Activated CD4-positive, alpha-beta T cell treated with anti-CD3 and anti-CD28 coated beads for 1 hour (primary cell): Measurements from ENCODE around the gene SRD5A1.
"Not testable (repeated sequence)": the region's sequence is repeated elsewhere in the genome, so short reads cannot be mapped to it uniquely, and the experiment has no call there.

ENCODE experiments used
- DNase-seq: peaks from one replicate; pipeline ENCODE4 v3.0.0-alpha.2; 2020

SRD5A1 gene

GRCh38 chr5:6649186-6649585 is 15.9 kb downstream of the SRD5A1 start:
- no peak for DNase-seq

DNA sequence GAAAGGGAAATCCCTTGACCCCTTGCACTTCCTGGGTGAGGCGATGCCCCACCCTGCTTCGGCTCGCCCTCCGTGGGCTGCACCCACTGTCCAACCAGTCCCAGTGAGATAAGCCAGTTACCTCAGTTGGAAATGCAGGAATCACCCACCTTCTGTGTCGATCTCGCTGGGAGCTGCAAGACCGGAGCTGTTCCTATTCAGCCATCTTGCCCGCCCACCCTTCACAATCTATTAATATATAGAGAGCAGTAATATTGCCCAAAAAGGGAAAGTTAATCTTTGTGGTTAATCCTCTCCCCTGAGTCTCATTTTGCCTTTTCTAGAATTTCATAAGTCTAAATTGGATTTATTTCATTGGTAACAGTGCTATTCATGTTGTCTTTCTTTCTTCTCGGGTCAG is 16.4 kb downstream of the SRD5A1 start:
- no peak for DNase-seq

GRCh38 chr5:6652025-6652424 is 18.8 kb downstream of the SRD5A1 start:
- DNase-seq, result no peak

DNA sequence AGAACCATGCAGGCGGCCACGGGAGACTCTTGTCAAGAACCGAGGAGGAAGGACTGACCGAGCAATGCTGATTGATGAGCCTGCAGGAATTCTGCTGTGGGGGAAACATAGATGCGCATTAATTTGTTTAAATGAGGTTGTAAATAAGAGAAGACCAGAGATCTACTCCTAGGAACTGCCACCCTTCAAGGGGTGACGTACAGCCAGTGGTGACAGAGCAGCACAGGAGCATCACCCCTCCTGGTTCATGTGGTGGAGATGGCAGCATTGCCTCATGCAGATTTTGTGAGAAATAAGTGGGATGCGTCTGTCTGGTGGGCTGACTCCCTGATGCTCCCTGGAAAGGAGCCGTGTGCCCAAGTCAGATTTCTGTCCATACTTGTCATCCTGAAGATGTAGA is 22.2 kb downstream of the SRD5A1 start:
- DNase-seq, result no peak

- no peak for DNase-seq
Observed at GRCh38 chr5:6656680-6657079, 23.4 kb downstream of the SRD5A1 start.

GRCh38 chr5:6659941-6660684 is 26.9 kb downstream of the SRD5A1 start:
- no peak for DNase-seq

DNA sequence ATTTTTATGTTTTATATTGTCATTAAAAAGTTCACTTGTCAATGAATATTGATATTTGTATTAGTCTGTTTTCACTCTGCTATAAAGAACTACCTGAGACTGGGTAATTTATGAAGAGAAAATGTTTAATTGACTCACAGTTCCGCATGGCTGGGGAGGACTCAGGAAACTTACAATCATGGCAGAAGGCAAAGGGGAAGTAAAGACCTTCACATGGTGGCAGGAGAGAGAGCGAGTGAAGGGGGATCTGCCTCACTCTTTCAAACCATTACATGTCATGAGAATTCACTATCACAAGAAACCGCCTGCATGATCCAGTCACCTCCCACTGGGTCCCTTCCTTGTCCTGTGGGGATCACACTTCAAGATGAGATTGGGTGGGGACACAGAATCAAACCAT is 27.4 kb downstream of the SRD5A1 start:
- no peak for DNase-seq

DNA sequence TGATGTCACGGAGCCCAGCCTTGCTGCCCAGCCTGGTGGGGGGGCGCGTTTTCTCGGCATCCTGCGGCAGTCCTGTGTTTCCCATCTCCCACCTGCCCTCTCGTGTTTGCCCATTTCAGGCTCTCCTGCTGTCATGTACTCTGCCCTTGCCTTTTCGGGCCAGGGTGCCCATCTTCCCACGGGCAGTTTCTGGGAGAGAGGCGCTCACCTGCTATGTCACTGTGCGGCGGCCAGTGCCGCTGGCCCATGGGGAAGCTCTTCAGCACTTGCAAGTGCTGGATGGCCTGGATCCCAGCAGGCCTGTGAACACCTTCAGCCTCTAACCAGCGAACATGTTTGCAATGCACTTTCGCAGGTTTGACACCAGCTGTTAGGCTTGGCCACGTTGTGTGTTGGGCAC is 33.5 kb downstream of the SRD5A1 start:
- DNase-seq, result no peak

DNA sequence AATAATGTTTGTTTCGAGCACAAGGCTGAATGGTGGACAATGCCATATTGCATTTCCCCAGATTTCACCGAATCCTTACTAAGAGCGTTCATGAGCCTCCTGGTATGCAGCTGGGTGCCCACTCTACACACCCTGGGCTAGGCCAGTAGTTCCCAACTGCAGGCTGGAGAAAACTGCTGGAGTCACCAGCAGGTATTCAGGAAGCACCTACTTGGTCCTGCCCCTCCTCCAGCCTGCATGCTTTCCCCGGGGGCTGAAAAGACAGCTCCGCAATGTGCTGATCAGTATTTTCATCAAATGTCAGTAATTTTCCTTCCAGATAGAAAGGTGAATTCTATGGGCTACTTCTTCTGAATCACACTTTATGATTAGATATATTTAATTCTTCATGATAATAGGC is 34.4 kb downstream of the SRD5A1 start:
- DNase-seq, result no peak

- not testable (repeated sequence) for DNase-seq
Observed at GRCh38 chr5:6668717-6669116, 35.5 kb downstream of the SRD5A1 start.

DNA sequence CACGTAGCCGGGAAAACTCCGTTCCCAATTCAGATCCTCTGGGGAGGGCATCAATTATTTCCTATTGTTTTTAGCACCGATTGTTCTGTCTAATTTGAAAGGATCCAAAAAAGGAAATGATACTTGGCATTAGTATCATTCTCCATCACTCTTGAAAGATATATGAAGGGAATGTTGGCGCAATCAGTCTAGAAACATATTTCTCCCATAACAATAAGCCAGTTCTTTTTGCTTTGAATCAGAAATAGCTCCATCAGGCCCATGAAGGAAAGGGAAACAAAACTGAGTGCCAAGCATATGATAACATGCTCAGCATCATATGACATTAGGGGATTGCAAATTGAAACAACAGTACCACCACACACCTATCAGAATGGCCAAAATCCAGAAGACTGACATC is 39.8 kb downstream of the SRD5A1 start:
- DNase-seq, result no peak

DNA sequence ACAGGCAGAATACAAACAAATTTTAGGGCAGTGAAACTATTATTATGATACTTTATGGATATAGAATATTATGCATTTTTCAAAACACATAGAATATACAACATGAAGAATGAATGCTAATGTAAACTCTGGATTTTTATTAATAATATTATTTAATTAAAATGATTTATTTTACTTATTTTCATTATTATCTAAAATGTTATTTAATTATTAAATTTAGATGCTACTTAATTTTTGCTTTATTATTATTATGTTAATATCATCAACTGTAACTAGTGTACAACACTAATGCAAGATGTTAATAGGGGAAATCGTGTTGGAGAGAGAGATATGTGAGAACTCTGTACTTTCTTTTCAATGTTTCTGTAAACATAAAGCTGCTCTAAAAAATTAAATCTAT is 40.7 kb downstream of the SRD5A1 start:
- no peak for DNase-seq

DNA sequence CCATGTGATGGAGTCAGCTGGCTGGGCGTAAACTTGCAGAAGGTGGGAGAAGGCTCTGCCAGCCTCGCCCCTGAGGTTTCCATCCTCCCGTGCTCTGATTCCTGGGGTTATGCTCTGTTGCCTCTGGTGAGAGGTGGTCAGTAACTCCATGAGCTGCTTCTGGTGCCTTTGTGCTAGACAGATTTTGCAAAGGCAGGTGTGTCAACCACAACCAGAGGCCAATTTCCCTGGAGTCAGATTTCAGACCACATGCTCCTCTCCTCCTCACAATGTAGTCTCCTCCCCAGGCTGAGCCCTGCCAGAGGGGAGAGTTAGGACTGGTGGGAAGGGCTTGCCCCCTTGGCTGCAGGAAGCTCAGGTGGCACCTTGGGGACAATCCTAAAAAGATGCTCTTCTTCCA is 41.2 kb downstream of the SRD5A1 start:
- DNase-seq, result no peak

DNA sequence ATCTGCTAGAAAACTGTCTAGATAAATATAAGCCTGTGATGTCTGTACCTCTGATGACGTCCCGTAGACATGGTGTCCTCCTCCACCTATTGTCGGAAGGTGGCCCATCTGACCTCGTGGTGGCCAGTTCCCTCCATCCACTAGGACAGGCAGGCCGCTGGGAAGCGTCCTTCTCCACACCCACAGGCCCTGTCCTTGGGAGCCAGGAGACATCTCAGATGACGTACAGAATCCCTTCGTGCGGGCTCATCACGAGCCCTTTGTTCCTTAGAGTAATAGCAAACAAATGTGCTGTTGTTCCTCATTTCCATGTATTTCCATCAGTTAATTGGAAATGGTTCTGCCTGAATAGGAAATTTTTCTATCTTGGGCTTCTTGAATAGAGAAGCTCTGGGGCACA is 41.6 kb downstream of the SRD5A1 start:
- no peak for DNase-seq

DNA sequence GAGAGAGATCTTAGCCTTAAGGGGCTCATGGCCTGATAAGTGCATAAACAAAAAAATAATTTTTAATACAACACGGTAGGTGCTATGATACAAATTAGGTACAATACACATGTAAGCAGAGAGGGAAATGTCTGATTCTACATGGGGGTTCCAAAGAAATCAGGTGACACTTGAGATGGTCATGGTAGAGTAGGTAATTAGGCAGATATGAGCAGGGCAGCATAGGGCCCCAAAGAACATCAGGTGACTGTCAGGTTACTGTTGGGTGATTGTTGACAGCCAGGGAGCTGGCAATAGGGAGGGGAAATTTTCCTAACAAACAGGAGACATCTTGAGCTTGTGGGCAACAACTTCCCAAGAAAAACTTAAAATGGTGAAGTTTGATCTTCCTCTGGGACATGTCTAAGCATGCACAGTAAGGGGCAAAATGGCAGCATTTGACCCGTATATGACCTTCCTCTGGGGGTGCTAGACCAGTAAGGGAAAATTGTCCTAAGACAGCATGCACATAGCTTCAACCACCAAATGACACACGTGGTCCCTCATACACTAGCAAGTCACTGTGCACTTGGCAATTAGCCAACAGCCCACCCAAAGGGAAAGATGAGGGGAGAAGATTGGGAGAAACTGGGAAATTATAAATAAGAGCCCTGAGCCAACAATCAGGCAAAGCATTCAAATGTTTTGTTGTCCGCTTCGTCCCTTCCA is 42.7 kb downstream of the SRD5A1 start:
- DNase-seq, result no peak

GRCh38 chr5:6676702-6677101 is 43.5 kb downstream of the SRD5A1 start:
- no peak for DNase-seq

DNA sequence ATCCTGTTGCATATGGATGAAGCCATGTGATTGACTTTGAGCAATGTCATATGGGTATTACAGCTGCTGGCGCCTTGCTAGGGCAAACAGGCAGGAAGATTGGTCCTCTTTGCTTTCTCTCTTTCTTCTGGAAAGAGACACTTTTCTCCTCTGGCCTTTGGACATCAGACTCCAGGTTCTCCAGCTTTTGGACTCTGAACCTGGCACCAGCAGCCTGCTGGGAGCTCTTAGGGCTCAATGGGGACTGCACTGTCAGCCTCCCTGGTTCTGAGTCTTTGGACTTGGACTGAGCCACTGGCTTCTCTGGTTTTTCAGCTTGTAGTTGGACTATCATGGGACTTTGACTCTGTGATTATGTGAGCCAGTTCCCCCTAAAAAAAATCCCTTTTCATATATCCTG is 45.1 kb downstream of the SRD5A1 start:
- DNase-seq, result no peak

DNA sequence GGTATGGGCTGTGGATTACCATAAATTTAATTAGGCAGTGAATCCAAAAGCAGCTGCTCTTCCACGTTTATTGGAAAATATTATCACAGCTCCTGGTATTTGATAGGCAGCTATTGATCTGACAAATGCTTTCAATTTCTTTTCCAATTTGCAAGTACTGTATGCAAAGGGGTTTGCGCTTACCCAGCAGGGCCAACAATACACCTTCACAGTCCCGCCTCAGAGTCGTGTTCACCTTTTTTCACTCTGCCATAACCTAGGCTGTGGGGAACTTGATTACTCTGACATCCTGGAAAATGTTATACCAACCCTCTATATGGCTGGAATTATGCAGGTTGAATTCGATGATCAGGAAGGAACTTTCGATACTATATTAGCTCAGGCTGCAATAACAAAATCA is 47.7 kb downstream of the SRD5A1 start:
- no peak for DNase-seq

DNA sequence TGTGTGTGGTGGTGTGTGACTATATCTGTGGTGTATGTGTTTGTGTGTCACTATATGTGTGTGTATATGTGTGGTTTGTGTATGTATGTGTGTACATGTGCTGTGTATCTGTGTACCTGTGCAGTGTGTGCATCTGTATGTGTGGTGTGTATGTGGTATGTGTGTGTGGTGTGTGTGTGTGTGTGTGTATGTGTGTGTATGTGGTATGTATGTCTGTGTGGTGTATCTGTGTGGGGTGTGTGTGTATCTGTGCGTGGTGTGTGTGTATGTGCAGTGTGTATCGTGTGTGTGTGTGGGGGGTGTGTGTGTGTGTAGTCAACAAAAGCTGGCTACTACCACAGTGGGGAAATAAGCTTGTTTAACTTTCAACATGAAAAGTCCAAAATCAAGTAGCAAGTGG is 48.4 kb downstream of the SRD5A1 start:
- no peak for DNase-seq

DNA sequence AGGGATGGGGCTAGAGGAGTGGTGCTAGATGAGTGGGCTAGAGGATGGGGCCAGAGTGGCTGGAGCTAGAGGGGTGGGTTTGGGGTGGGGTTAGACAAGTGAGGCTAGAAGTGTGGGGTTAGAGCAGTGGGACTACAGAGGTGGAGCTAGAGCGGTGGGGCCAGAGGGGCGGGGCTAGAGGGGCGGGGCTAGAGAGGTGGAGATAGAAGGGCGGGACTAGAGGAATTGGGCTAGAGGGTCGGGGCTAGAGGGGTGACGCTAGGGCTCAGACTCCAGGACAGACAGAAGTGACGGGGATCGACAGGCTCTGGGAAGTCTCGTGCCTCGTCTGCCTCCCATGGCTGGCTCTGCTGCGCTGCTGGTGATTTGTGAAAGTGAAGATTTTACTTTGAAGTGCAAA is 49.0 kb downstream of the SRD5A1 start:
- no peak for DNase-seq

DNA sequence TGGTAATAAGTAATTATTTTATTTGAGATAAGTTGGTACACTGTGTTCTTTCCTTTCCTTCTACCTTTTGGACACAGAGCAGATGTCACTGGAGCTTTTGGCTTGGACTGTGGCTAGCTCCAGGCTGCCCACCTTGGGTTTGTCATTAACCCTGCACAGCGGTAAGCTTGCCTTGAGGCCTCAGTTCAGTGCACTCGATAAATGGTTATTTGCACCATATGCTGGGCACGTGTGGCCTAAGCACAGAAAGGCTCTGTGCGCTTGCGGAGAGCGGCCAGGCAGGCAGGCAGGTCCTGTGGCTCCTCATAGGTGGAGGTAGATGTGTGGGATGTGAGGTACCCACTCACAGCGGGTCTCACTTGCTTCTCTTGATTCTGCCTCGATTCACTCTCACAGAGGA is 50.0 kb downstream of the SRD5A1 start:
- no peak for DNase-seq

DNA sequence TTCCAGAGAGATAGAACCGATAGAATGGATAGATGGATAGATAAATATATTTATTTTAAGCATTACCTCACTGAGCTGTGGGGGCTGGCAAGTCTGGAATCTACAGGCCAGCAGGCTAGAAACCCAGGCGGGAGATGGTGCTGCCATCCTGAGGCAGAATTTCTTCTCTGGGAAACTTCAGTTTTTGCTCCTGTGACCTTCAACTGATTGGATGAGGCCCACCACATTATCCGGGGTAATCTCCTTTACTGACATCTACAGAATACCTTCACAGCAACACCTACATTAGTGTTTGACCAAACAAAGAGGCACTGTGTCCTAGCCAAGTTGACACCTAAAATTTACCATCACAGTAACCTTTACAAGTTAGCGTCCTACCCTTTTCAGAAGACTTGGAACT is 50.8 kb downstream of the SRD5A1 start:
- DNase-seq, result no peak

DNA sequence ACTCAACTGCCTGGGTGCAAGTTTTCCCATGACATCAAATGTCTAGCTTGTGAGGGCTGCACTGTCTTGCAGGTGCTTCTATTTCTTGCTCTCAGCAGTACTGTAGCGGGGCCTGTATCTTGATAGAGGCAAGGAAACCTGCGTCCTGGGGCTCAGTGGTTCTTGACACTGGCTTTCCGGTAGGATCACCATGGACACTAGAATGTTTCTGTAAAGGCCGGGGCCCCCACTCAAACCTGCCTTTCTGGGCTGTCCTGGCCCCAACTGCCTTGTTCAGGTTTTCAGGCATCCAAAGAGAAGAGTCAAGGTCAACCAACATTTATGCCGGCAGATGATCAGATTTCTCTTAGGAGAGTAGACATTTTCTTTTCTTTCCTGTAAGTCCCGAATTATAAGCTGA is 53.3 kb downstream of the SRD5A1 start:
- DNase-seq, result no peak

- no peak for DNase-seq
Observed at GRCh38 chr5:6686915-6687409, 53.7 kb downstream of the SRD5A1 start.

DNA sequence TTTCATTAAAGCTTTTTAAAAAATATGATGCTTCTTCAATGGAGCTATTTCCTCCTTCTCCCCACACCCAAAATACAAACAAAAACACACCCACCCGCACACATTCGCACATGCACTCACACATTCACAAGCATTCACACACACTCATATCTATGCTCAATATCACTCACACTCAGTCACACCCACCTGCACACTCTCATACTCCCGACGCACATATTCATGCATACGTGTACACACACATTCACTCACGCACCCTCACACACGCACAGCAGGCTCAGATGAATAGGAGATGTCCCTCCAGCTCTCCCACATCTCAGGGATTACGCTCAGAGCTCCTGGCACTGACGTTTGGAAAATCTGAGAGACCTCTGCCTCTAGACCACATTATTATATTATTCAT is 54.3 kb downstream of the SRD5A1 start:
- DNase-seq, result no peak
